ENCODE results near the gene DLX4. TPM values are rescaled to one million over a fixed set of nuclear protein-coding genes. Genes with fewer than 3 reads are reported as not detected.

Gene DLX4
- total RNA-seq, 1 experiment from 2014 or later = 2.5 TPM

GRCh38 chr17:50023520-50023919 is 54.5 kb downstream of the DLX4 start:
- H3K27me3 Mint-ChIP-seq (ENCODE audit: low read depth) = peaks cover 19% of the 10 kb centered on the region
- no peaks in the 10 kb centered on the region for H3K27me3 ChIP-seq (ENCODE audit: insufficient read depth, low read length)
- H3K4ac ChIP-seq (ENCODE audit: low read depth, low read length) = no peak overlapping the region
- no peak overlapping the region for H2BK15ac ChIP-seq (ENCODE audit: low read depth, low read length)
- no peak overlapping the region for H2BK120ac ChIP-seq (ENCODE audit: low read depth, low read length, poor library complexity, severe bottlenecking)
- peaks cover 2% of the 10 kb centered on the region; the same call in 1 of the 2 replicates for H3K4me1 ChIP-seq (ENCODE audit: insufficient read depth, low read length)
- H4K91ac ChIP-seq (ENCODE audit: insufficient read length, low read depth, low read length) = no peak overlapping the region
- H3K4me2 ChIP-seq (ENCODE audit: insufficient read depth, insufficient read length, low read length) = no peak overlapping the region
- H3K9me3 Mint-ChIP-seq = no peaks in the 10 kb centered on the region
- H3K27ac Mint-ChIP-seq = no peak overlapping the region
- H3K9ac ChIP-seq (ENCODE audit: extremely low read depth, insufficient read length, low read length) = no peak overlapping the region
- H3K27ac ChIP-seq (ENCODE audit: insufficient read length, low read depth, low read length) = no peak overlapping the region
- no peak for TF ChIP-seq CTCF (conservative IDR thresholded peaks at IDR 0.05)
- no peak overlapping the region for H2AFZ ChIP-seq (ENCODE audit: low read length)
- no peak overlapping the region for H3K56ac ChIP-seq (ENCODE audit: insufficient read length, low read depth, low read length)
- no peaks in the 10 kb centered on the region for H3K9me3 ChIP-seq (ENCODE audit: control insufficient read depth, low read depth, low read length)
- no peak overlapping the region for H3K4me3 Mint-ChIP-seq
- no peaks in the 10 kb centered on the region for H4K20me1 ChIP-seq (ENCODE audit: control insufficient read depth, insufficient read depth, insufficient read length)
- no peak overlapping the region for H4K5ac ChIP-seq (ENCODE audit: insufficient read length, low read depth, low read length)
- no peak overlapping the region for H2BK20ac ChIP-seq (ENCODE audit: low read depth, low read length, poor library complexity, severe bottlenecking)
- H3K23me2 ChIP-seq (ENCODE audit: insufficient read length, low read depth, low read length, poor library complexity, severe bottlenecking) = no peaks in the 10 kb centered on the region
- H2BK12ac ChIP-seq (ENCODE audit: insufficient read length, low read depth, low read length) = no peak overlapping the region
- peaks cover 16 to 20% of the 10 kb centered on the region in 2 experiments for H3K4me1 Mint-ChIP-seq
- DNase-seq = no peak
- H3K14ac ChIP-seq (ENCODE audit: insufficient read depth, low read length) = no peak overlapping the region
- no peak overlapping the region for H4K8ac ChIP-seq (replicated peaks; ENCODE audit: insufficient read length, low read depth, low read length)
- H3K79me2 ChIP-seq (ENCODE audit: insufficient read depth, low read length) = no peaks in the 10 kb centered on the region
- no peak overlapping the region for H2BK5ac ChIP-seq (ENCODE audit: insufficient read length, low read length)
- H2AK5ac ChIP-seq (ENCODE audit: insufficient read length, low read length) = no peak overlapping the region
- WGBS (ENCODE audit: extremely low coverage, insufficient read length, low lambda C conversion rate) = no CpG with 5 or more reads among the region's 8 CpGs
- H3K36me3 Mint-ChIP-seq (ENCODE audit: insufficient read depth in 1 of 3, low read depth in 3 of 3) = no peaks in the 10 kb centered on the region
- no peaks in the 10 kb centered on the region for H3K79me1 ChIP-seq (ENCODE audit: insufficient read depth, low read depth, low read length, poor library complexity, severe bottlenecking)
- no peak overlapping the region for H3K18ac ChIP-seq (ENCODE audit: insufficient read length, low read depth, low read length)
- H3T11ph ChIP-seq (ENCODE audit: low read length) = no peak overlapping the region
- H3K23ac ChIP-seq (ENCODE audit: insufficient read length, low read depth, low read length) = no peak overlapping the region

Other genes with a start within 250 kb of the DLX4 start
- gene FAM117A, start 205.1 kb upstream of the DLX4 start, total RNA-seq (2021) = 21.1 and 21.3 TPM in 2 replicates
- gene KAT7, start 180.5 kb upstream of the DLX4 start, total RNA-seq (2021) = 84.6 and 93.1 TPM in 2 replicates
- not detected in 2 replicates for gene TAC4, start 121.1 kb upstream of the DLX4 start, total RNA-seq (2021)
- 1.1 and 1.2 TPM in 2 replicates for gene DLX3, start 26.0 kb downstream of the DLX4 start, total RNA-seq (2021)
- gene ITGA3, start 86.9 kb downstream of the DLX4 start, total RNA-seq (2021) = 22.5 and 22.7 TPM in 2 replicates
- gene PDK2, start 126.2 kb downstream of the DLX4 start, total RNA-seq (2021) = 16.2 and 19.9 TPM in 2 replicates
- gene SAMD14, start 161.0 kb downstream of the DLX4 start, total RNA-seq (2021) = 4.8 and 5.9 TPM in 2 replicates
- gene PPP1R9B, start 181.5 kb downstream of the DLX4 start, total RNA-seq (2021) = 23.0 and 25.8 TPM in 2 replicates
- gene SGCA, start 196.8 kb downstream of the DLX4 start, total RNA-seq (2021) = 0.24 TPM in 1 of 2 replicates, not detected in the other
- 104 and 112 TPM in 2 replicates for gene COL1A1, start 232.4 kb downstream of the DLX4 start, total RNA-seq (2021)

All from H9 (cell line).